ENCODE results near the gene FTCD.

DNA sequence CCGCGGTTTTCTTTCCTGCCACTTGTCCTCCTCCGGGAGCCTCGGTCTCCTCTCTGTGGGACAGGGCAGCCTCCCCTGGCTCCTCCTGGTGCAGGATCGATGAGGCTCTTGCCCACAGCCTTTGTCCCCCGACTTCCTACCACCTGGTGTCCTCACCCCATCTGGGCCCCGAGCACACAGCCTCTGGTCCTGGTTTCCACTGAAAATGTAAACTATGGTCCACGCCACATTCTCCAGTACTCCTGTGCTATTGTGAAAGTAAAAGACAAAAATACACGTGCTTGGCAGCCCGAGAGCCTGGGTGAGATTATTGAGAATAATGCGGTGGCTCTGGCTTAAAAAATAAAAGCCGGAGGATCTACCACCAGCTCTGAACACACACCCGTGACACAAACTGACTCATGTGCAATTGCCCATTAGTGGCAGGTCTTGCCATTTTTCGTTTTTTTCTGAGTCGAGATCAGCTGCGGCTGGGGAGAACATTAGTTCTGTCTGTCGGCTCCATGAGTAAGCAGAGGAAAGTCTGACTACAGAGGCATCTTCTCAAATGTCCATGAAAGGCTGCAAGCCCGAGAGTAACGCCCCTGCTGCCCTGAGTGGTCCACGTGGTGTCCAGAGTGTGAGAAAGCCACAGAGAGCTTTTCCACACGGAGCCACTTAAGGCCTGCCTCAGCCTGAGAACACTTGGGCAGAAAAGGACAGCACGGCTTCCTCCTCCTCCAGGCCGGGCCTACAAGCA, 63.2 kb downstream of the FTCD start:
- TF ChIP-seq, protein P1, sequence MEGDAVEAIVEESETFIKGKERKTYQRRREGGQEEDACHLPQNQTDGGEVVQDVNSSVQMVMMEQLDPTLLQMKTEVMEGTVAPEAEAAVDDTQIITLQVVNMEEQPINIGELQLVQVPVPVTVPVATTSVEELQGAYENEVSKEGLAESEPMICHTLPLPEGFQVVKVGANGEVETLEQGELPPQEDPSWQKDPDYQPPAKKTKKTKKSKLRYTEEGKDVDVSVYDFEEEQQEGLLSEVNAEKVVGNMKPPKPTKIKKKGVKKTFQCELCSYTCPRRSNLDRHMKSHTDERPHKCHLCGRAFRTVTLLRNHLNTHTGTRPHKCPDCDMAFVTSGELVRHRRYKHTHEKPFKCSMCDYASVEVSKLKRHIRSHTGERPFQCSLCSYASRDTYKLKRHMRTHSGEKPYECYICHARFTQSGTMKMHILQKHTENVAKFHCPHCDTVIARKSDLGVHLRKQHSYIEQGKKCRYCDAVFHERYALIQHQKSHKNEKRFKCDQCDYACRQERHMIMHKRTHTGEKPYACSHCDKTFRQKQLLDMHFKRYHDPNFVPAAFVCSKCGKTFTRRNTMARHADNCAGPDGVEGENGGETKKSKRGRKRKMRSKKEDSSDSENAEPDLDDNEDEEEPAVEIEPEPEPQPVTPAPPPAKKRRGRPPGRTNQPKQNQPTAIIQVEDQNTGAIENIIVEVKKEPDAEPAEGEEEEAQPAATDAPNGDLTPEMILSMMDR (IDR thresholded peaks at IDR 0.05; ENCODE audit: extremely low read depth in 1 of 2, insufficient read depth in 1 of 2, low read depth in 1 of 2, low read length in 2 of 2): no peak
- TF ChIP-seq EZH2 (IDR thresholded peaks at IDR 0.05; ENCODE audit: borderline replicate concordance, low read depth, low read length, severe bottlenecking) (no peak), POLR2A (IDR thresholded peaks at IDR 0.05; ENCODE audit: low read depth, low read length) (no peak), POLR2AphosphoS5 (IDR thresholded peaks at IDR 0.05; ENCODE audit: insufficient read depth, low read depth, low read length) (no peak), MYC (IDR thresholded peaks at IDR 0.05; ENCODE audit: low read depth, low read length) (no peak), JUN (IDR thresholded peaks at IDR 0.05; ENCODE audit: borderline replicate concordance, insufficient read depth, insufficient read length, low read depth) (no peak), GATA2 (IDR thresholded peaks at IDR 0.05; ENCODE audit: insufficient read depth, insufficient read length, low read depth, low read length) (no peak)
- TF ChIP-seq, protein P2, sequence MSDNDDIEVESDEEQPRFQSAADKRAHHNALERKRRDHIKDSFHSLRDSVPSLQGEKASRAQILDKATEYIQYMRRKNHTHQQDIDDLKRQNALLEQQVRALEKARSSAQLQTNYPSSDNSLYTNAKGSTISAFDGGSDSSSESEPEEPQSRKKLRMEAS (IDR thresholded peaks at IDR 0.05; ENCODE audit: insufficient read depth, insufficient read length): no peak

All from endothelial cell of umbilical vein (primary cell).